Fibroblast of peridontal ligament (primary cell): ENCODE measurements around the gene MTAP.
"Not testable (repeated sequence)": the region's sequence is repeated elsewhere in the genome, so short reads cannot be mapped to it uniquely, and the experiment has no call there.

Experiments
- DNase-seq: peaks from one replicate; pipeline ENCODE4 v3.0.0-alpha.2; 2010; ENCODE audit errors: extremely low read depth

MTAP gene

GRCh38 chr9:21919377-21920362 is 117.2 kb downstream of the MTAP start:
- peak; percentile 56 for DNase-seq

GRCh38 chr9:21923694-21924093 is 121.3 kb downstream of the MTAP start:
- no peak for DNase-seq

GRCh38 chr9:21927752-21928151 is 125.3 kb downstream of the MTAP start:
- DNase-seq, result no peak

DNA sequence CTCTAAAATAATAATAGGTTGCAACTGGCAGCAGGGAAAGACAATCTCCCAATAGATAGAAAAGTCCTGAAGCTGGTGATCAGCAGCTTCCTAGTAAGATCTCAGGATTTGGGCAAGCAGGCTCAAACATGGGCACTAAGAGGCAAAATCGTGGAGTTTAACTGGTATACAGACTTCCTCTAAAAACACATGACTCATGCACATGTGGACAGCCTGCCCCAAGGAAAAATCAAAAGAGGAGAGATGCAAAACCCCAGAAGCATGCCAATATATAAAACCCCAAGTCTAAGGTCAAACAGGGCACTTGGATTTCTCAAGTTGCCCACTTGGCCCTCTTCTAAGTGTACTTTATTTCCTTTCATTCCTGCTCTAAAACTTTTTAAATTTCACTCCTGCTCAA is 129.0 kb downstream of the MTAP start:
- peak; percentile 25 for DNase-seq

DNA sequence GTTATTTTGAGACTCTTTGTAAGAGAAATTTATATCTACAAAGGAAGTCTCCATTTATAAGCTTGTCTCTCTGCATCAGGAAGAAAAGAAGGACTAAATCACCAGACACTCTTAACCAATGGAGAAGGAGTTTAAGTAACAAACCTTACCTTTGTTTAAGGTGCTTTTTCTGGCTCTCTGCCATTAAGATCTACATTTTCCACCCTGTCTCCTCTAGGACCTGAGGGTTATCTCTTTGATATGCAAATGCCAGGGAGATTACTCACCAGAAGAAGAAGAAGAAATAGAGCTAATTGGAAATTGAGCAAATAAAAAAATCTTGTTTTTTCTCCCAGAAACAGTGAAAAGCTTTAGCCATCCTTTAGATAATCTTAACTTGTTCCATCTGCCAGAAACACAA is 130.8 kb downstream of the MTAP start:
- DNase-seq, result no peak

GRCh38 chr9:21933865-21934264 is 131.4 kb downstream of the MTAP start:
- DNase-seq, result peak; percentile 41

DNA sequence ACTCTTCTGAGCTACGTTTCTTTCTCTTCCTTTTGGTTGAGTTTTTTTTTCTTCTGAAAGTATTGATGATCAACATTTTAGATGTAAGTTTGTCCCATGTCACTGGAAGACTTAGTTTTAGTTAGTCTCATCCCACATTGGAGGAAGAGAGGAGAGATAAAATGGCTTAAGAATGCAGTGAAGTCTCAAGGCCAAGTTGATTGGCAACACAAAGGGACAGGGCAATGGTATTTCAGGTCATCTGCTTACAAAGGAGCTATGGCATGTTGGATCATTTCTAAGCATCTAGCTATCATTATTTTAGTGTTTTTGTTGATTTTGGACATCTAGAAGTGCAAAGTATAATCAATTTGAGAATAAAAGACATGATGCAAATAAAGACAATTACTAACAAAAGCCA is 133.2 kb downstream of the MTAP start:
- DNase-seq, result no peak

GRCh38 chr9:21936161-21936560 is 133.7 kb downstream of the MTAP start:
- DNase-seq, result no peak

- no peak for DNase-seq
These were observed 139.0 kb downstream of the MTAP start for GRCh38 chr9:21941337-21941995.

GRCh38 chr9:21943464-21943863 is 141.0 kb downstream of the MTAP start:
- no peak for DNase-seq

DNA sequence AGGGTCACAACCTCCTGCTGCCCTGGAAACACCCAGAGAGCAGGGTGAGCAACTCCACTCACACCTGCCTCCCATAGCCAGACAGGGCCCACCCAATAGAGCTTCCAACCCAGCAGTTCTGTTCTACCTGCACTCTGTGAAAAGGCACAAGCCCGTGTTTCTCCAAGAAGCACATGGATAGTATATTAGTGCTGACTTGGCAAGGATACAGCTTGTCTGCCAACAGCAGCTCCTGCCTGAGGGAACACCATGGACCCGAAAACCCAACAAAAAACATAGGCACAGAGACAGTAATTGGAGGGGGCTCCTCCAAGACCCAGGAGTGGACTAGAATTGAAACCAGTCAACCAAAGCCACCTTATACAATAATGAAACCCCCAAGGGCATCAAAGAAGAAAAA is 143.2 kb downstream of the MTAP start:
- no peak for DNase-seq

DNA sequence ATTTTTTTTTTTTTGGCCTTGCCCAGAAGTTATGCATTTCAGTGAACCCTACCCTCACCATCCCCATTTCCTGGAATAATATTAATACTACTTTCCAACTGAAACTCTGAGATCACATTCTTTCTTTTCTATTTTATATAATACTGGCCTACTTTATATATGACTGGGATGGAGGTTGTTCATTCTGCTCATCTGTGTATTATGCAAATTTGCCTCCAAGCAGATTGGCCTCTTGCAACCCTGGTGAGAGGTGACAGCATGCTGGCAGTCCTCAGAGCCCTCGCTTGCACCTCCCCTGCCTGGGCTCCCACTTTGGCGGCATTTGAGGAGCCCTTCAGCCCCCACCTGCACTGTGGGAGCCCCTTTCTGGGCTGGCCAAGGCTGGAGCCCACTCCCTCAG is 156.4 kb downstream of the MTAP start:
- no peak for DNase-seq

DNA sequence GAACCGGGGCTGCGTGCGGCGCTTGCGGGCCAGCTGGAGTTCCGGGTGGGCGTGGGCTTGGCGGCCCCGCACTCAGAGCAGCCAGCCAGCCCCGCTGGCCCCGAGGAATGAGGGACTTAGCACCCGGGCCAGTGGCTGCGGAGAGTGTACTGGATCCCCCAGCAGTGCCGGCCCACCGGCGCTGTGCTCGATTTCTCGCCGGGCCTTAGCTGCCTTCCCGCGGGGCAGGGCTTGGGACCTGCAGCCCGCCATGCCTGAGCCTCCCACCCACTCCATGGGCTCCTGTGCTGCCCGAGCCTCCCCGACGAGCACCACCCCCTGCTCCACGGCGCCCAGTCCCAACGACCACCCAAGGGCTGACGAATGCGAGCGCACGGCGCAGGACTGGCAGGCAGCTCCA is 156.8 kb downstream of the MTAP start:
- DNase-seq, result not testable (repeated sequence)

DNA sequence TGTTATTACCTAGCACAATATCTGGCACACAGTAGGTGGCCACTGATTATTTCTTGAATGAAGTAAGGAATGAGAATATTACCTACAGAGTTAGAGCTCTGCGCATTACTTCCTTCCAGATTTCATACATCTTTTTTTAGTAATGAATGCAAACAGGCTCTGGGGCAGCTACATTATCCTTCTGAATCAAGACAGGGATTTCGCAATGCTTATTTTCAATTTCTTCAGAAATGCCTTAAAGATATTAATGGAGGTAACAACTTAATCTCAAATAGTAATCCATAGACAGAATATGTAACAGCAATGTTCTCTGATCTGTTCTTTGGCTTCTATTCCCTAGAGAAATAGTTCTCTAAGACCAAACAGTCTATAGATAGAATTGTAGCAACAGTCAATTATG is 159.1 kb downstream of the MTAP start:
- DNase-seq, result no peak

DNA sequence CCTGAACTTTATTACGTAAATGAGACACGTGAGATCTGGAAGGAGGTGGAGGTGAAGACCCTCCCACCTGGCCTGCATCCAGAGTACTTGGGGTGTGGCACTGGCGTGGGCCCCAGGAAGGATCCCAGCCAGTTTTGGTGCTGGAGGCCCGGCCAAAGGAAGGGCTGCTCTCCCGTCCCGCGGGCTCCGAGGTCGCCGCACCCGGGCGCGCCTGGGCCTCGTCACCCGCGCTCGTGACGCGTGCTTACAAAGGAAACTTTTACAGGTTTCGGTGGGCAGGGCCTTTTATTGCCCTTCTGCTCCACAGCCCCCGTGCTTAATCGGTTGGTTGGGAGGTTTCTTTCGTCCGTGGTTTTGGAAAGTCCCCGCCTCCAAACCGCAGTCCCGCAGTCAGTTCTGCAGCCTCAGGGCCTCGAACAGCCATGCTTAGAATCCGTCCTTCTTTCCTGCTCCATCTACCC is 162.5 kb downstream of the MTAP start:
- DNase-seq, result no peak

DNA sequence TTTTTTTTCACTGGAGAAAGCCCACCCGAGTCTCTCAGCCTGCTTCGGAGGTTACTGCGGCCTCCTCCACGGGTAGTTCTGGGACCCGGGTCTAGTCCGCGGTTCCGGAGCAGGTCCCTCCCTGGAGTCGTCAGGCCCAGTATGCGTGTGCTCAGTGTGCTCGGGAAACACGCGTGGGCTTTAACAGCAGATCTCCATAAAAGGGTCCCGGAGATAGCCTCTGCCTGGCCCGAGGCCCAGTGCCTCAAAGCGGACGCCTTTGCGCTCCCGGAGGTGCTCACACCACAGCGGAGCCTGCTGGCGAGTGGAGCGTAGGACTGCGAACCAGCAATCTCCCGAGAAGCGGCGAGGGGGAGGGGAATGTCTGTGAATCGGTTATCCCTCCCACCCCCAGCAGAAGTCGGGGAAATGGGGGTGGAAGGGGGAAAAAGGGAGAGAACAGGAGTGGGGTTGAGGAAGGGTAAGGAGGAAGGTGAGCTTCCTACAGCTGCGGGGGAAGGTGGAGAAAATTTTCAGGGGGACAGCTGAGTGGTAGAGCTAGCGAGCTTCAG is 163.0 kb downstream of the MTAP start:
- DNase-seq, result peak; percentile 69

GRCh38 chr9:21966140-21966851 is 163.9 kb downstream of the MTAP start:
- DNase-seq, result no peak

- no peak for DNase-seq
These were observed 164.7 kb downstream of the MTAP start for GRCh38 chr9:21967169-21967568.

DNA sequence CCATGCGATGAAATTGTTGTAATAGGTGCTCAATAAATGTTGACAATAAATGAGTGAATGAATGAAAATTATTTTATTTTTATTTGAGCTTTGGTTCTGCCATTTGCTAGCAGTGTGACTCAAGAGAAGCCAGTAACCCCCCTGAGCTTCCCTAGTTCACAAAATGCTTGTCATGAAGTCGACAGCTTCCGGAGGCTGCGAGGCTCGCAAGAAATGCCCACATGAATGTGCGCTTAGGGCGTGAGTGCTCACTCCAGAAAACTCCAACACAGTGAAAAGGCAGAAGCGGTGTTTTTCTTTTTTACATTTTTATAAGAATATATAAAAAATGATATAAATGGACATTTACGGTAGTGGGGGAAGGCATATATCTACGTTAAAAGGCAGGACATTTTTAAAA is 165.3 kb downstream of the MTAP start:
- no peak for DNase-seq

DNA sequence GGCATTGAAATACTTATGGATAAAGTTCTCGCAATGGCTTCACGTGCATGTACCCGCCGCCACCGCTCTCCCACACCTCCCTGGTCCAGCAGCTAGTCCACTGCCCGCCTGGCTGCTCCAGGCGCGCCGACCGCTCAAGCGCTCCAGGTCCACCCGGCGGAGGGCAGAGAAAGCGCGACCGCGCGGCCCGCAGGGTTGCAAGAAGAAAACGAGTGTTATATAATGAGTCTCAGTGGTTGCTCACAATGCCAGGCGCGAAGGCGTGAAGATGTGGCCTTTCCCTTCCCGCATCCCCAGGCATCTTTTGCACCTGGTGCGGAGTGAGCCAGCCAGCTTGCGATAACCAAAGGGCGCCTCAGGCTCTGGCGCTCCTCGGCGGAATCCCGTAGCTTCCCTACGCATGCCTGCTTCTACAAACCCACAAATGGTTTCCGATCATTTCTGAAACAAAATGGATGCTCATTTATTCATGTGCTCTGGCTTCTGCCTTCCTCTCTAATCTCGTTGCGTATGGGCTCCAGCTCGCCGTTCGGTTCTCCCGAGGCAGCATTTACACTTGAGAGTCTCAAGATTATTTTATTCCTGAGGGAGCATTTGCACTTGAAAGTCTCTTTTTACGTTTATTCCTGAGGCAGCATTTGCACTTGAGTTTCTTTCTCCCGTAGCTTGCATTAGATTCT is 166.0 kb downstream of the MTAP start:
- DNase-seq, result no peak
